NCI-H187 (cell line): ENCODE results near the gene USP36.
"Not testable (repeated sequence)": the region's sequence is repeated elsewhere in the genome, so short reads cannot be mapped to it uniquely, and the experiment has no call there.

Experiments used
- DNase-seq, 2 experiments: peaks; one replicate each; lab custom pipeline; 2025; lab: John Stamatoyannopoulos, UW

Gene USP36

GRCh38 chr17:78872486-78872885 lies 31.9 kb upstream of the USP36 start:
- DNase-seq: no peak

- DNase-seq: no peak
Measured at GRCh38 chr17:78870621-78871020, 30.0 kb upstream of the USP36 start.

- DNase-seq: no peak
Measured at GRCh38 chr17:78868391-78868790, 27.8 kb upstream of the USP36 start.

- DNase-seq: not testable (repeated sequence)
Measured at GRCh38 chr17:78867046-78867445, 26.4 kb upstream of the USP36 start.

- DNase-seq: peak; percentile 32 to 41
Measured at GRCh38 chr17:78865682-78866390, 25.2 kb upstream of the USP36 start.

- DNase-seq: no peak
Measured at GRCh38 chr17:78864117-78864516, 23.5 kb upstream of the USP36 start.

- DNase-seq: no peak
Measured at GRCh38 chr17:78862073-78863023, 21.7 kb upstream of the USP36 start.

GRCh38 chr17:78861229-78861628 lies 20.6 kb upstream of the USP36 start:
- DNase-seq: no peak

GRCh38 chr17:78859051-78859450 lies 18.4 kb upstream of the USP36 start:
- no peak for DNase-seq

- no peak for DNase-seq
Measured at GRCh38 chr17:78857266-78857665, 16.7 kb upstream of the USP36 start.

- DNase-seq: no peak
Measured at GRCh38 chr17:78855561-78856165, 15.0 kb upstream of the USP36 start.

- DNase-seq: no peak
Measured at GRCh38 chr17:78854508-78854907, 13.9 kb upstream of the USP36 start.

- no peak for DNase-seq
Measured at GRCh38 chr17:78853926-78854394, 13.3 kb upstream of the USP36 start.

- DNase-seq: no peak
Measured at GRCh38 chr17:78852709-78853121, 12.1 kb upstream of the USP36 start.

- DNase-seq: no peak
Measured at GRCh38 chr17:78849026-78849425, 8.4 kb upstream of the USP36 start.

- DNase-seq: no peak
Measured at GRCh38 chr17:78847052-78847451, 6.4 kb upstream of the USP36 start.

GRCh38 chr17:78844301-78845005 lies 3.8 kb upstream of the USP36 start:
- DNase-seq: no peak

- peak; percentile 7 to 16 for DNase-seq
Measured at GRCh38 chr17:78842881-78843565, 2.4 kb upstream of the USP36 start.

GRCh38 chr17:78840530-78840779 lies 159 bp downstream of the USP36 start:
- no peak for DNase-seq

- no peak for DNase-seq
Measured at GRCh38 chr17:78839762-78840529, 668 bp downstream of the USP36 start.

- no peak for DNase-seq
Measured at GRCh38 chr17:78839235-78839761, 1.3 kb downstream of the USP36 start.
